ENCODE data around the gene KNDC1.

Gene KNDC1

DNA sequence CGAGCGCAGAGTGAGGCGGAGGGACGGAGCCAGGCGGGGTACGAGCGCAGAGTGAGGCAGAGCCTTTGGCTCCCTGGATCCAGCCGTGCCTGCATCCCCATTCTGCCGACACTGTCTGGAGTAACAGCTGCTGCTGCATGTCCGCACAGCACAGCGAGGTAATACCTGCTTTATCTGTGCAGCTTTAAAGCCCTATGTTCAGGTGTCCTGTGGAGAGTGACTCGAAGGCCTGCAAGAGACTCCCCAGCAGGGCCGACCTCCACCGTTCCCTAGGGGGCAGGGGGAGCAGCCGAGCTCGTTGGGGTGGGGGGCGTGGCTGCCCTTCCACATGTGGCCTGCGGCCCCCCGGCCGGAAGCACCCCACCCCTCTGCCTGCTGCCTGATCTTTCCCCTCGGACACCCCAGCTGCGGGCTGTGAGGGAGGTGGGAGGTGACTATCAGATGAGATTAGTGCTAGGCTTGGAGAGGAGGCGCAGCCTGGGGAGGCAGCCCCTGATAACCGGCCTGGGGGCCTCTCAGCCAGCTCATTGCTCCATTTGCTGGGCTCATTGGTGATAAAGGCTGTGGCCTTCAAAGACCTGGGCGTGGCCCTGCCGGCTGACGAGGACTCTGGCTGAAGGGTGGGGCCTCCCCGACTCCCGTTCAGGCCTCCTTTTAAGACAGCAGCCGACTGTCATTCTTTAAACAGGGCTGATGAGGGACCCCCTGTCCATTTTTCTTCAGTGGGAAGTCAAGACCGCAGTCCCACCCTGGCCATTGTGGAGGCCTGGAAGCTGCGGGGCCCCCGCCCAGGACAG, 85.6 kb downstream of the KNDC1 start:
- no peak overlapping the region for H3K9ac ChIP-seq (ENCODE audit: insufficient read length, low read depth)
- H3K36me3 ChIP-seq (ENCODE audit: insufficient read depth, insufficient read length, low read length) = no peaks in the 10 kb centered on the region
- H3K27me3 ChIP-seq (ENCODE audit: insufficient read depth, insufficient read length) = peaks cover 41% of the 10 kb centered on the region
- H3K9me3 ChIP-seq (ENCODE audit: insufficient read depth, low read length) = no peaks in the 10 kb centered on the region
- no peak overlapping the region for H3K4me3 ChIP-seq (ENCODE audit: insufficient read length, low read depth)
- TF ChIP-seq SUZ12 (IDR thresholded peaks at IDR 0.05; ENCODE audit: extremely low read depth, insufficient read depth, insufficient read length) (no peak), YY1 (IDR thresholded peaks at IDR 0.05; ENCODE audit: insufficient read depth, insufficient read length) (no peak), ZNF274 (IDR thresholded peaks at IDR 0.05; ENCODE audit: low read depth, low read length) (no peak)
- no peak for DNase-seq (ENCODE audit: low read depth, low spot score)
- peaks cover 5% of the 10 kb centered on the region for H3K4me1 ChIP-seq (ENCODE audit: insufficient read depth, insufficient read length)

DNA sequence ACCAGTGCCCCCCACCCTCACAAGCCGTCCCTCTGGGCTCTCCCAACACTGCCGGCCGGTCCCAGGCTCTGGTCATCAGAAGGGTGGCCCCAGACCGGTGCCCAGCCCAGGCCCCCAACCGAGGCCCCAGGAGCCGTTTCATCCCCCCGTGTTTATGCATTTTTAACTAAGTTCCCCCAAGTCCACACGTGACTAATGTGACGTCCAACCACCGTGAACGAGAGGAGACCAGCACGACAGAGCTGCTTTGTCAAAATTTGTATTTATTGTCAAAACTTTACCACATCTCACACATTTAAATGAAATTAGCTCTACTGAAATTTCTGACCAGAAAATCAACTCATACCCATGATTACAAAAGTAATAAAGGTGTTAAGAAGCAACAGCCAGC, 86.2 kb downstream of the KNDC1 start:
- H3K4me1 ChIP-seq (ENCODE audit: insufficient read depth, insufficient read length) = peaks cover 5% of the 10 kb centered on the region
- no peak for DNase-seq (ENCODE audit: low read depth, low spot score)
- peaks cover 37% of the 10 kb centered on the region for H3K27me3 ChIP-seq (ENCODE audit: insufficient read depth, insufficient read length)
- no peaks in the 10 kb centered on the region for H3K36me3 ChIP-seq (ENCODE audit: insufficient read depth, insufficient read length, low read length)
- H3K9me3 ChIP-seq (ENCODE audit: insufficient read depth, low read length) = no peaks in the 10 kb centered on the region
- H3K4me3 ChIP-seq (ENCODE audit: insufficient read length, low read depth) = no peak overlapping the region
- TF ChIP-seq YY1 (IDR thresholded peaks at IDR 0.05; ENCODE audit: insufficient read depth, insufficient read length) = no peak
- TF ChIP-seq ZNF274 (IDR thresholded peaks at IDR 0.05; ENCODE audit: low read depth, low read length) = no peak
- no peak for TF ChIP-seq SUZ12 (IDR thresholded peaks at IDR 0.05; ENCODE audit: extremely low read depth, insufficient read depth, insufficient read length)
- no peak overlapping the region for H3K9ac ChIP-seq (ENCODE audit: insufficient read length, low read depth)

DNA sequence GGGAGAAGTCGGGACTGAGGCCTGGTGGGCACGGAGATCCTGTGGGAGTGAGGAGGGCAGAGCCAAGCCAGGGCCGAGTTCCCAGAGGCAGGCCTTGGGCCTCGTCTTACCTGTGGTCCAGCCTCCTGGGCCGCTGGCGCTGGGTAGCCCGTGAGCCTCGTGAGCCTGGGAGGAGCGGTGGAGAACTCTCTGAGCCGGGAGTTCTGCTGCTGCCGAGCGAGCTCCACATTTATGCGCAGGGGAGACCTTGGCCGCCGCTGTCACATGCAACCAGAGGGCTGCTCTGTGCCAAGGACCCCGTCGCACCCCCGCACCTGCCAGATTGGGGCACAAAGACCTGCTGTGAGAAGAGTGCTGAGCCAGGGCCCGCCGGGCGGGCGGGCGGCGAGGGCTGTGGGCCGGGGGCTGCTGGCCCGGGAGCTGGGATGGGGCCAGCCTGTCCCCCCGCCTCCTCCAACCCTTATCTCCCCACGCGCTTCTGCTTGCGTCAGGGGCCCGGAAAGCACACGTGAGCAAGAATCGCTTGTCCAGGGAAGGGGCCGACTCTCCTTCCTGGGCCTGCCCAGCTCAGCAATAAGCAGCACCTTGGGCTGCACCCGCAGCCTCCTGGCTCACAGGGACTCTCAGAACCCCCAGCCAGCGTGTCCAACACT, 87.8 kb downstream of the KNDC1 start:
- Histone ChIP-seq H3K4me3 (ENCODE audit: insufficient read length, low read depth) (no peak overlapping the region), H3K4me1 (ENCODE audit: insufficient read depth, insufficient read length) (peaks cover 5% of the 10 kb centered on the region), H3K9ac (ENCODE audit: insufficient read length, low read depth) (no peak overlapping the region), H3K9me3 (ENCODE audit: insufficient read depth, low read length) (no peaks in the 10 kb centered on the region), H3K27me3 (ENCODE audit: insufficient read depth, insufficient read length) (peaks cover 21% of the 10 kb centered on the region), H3K36me3 (ENCODE audit: insufficient read depth, insufficient read length, low read length) (no peaks in the 10 kb centered on the region)
- DNase-seq (ENCODE audit: low read depth, low spot score) = no peak
- no peak for TF ChIP-seq YY1 (IDR thresholded peaks at IDR 0.05; ENCODE audit: insufficient read depth, insufficient read length)
- TF ChIP-seq ZNF274 (IDR thresholded peaks at IDR 0.05; ENCODE audit: low read depth, low read length) = no peak
- TF ChIP-seq SUZ12 (IDR thresholded peaks at IDR 0.05; ENCODE audit: extremely low read depth, insufficient read depth, insufficient read length) = no peak

DNA sequence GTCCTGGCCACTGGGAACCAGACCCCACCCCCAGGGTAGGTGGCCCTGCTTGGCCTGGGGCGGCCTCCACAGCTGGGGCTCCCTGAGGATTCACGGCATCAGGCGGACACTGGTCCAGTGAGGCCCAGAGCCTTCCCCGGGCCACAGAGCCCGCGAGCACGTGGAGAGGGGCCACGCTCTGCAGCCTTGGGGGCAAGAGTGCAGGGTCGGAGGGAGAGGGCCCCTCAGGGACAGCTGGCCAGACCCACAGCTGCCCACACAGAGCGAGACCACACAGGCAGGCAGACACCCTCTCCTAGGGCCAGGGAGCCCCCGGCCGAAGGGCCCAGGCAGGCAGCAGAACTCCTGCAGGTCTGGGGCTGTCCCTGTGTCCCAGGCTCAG, 88.3 kb downstream of the KNDC1 start:
- H3K9ac ChIP-seq (ENCODE audit: insufficient read length, low read depth) = no peak overlapping the region
- no peak overlapping the region for H3K4me3 ChIP-seq (ENCODE audit: insufficient read length, low read depth)
- H3K36me3 ChIP-seq (ENCODE audit: insufficient read depth, insufficient read length, low read length) = no peaks in the 10 kb centered on the region
- H3K4me1 ChIP-seq (ENCODE audit: insufficient read depth, insufficient read length) = peaks cover 5% of the 10 kb centered on the region
- no peak for DNase-seq (ENCODE audit: low read depth, low spot score)
- H3K9me3 ChIP-seq (ENCODE audit: insufficient read depth, low read length) = no peaks in the 10 kb centered on the region
- TF ChIP-seq ZNF274 (IDR thresholded peaks at IDR 0.05; ENCODE audit: low read depth, low read length) (no peak), YY1 (IDR thresholded peaks at IDR 0.05; ENCODE audit: insufficient read depth, insufficient read length) (no peak), SUZ12 (IDR thresholded peaks at IDR 0.05; ENCODE audit: extremely low read depth, insufficient read depth, insufficient read length) (no peak)
- peaks cover 16% of the 10 kb centered on the region for H3K27me3 ChIP-seq (ENCODE audit: insufficient read depth, insufficient read length)

DNA sequence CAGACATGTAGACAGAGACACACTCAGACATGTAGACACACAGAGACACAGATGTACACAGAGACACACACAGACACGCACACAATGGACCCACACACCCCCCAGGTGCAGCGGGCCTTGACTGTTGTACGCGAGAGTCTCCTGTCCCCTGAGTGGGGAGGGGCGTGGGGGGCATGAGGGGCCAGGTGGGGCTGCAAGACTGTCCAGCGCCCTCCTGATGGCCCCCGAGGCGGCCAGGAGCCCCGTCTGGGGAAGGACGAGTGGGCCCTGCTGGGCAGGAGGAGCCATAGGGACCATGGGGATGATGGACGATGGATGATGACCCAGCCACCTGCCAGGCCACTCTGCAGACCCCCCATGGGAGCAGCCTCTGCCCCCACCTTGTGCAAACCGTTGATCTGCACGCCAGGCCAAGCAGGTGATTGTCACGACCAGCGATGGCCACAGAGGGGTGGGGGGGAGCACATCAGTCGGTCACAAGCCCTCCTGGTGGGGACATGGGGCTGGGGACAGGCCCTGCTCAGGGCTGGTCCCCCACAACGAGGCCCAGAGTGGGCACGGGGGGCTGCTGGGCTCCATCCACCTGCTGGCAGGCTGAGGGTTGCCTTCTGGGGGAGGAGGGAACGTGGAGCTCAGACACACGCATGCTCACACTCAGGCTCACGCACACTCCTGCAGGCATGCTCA, 89.2 kb downstream of the KNDC1 start:
- Histone ChIP-seq H3K4me1 (ENCODE audit: insufficient read depth, insufficient read length) (peaks cover 5% of the 10 kb centered on the region), H3K36me3 (ENCODE audit: insufficient read depth, insufficient read length, low read length) (no peaks in the 10 kb centered on the region), H3K4me3 (ENCODE audit: insufficient read length, low read depth) (no peak overlapping the region), H3K27me3 (ENCODE audit: insufficient read depth, insufficient read length) (peaks cover 8% of the 10 kb centered on the region), H3K9me3 (ENCODE audit: insufficient read depth, low read length) (no peaks in the 10 kb centered on the region), H3K9ac (ENCODE audit: insufficient read length, low read depth) (no peak overlapping the region)
- DNase-seq (ENCODE audit: low read depth, low spot score) = no peak
- TF ChIP-seq SUZ12 (IDR thresholded peaks at IDR 0.05; ENCODE audit: extremely low read depth, insufficient read depth, insufficient read length) (no peak), YY1 (IDR thresholded peaks at IDR 0.05; ENCODE audit: insufficient read depth, insufficient read length) (no peak)

DNA sequence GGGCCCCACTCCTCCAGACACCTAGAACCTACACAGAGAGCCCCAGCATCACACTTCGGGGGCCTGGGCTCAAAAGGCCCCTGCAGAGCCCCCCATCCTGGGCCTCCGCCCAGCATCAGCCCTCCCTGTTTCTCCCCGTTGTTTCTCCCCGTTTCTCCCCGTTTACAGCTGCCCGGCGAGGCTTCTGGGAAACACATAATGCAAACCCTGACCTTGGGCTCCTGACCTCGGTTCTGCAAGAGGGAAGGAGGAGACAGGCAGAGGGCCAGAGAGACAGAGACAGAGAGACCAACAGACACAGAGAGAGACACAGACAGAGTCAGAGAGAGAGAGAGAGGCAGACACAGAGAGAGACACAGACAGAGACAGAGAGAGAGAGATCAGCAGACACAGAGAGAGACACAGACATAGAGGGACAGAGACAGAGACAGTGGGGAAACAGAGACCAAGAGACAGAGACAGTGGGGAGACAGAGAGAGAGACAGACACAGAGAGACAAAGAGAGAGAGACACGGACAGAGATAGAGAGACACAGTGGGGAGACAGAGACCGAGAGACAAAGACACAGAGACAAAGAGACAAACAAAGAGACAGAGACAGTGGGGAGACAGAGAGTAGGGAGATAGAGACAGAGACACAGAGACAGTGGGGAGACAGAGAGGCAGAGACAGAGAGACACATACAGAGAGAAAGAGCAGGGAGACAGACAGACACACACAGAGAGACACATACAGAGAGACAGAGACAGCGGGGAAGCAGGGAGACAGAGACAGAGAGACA, 90.1 kb downstream of the KNDC1 start:
- TF ChIP-seq ZNF274 (IDR thresholded peaks at IDR 0.05; ENCODE audit: low read depth, low read length) (no peak), YY1 (IDR thresholded peaks at IDR 0.05; ENCODE audit: insufficient read depth, insufficient read length) (no peak)

More for the DNA sequence above, 90.1 kb downstream of the KNDC1 start:
- no peak overlapping the region for H3K4me3 ChIP-seq (ENCODE audit: insufficient read length, low read depth)
- DNase-seq (ENCODE audit: low read depth, low spot score) = no peak
- H3K9ac ChIP-seq (ENCODE audit: insufficient read length, low read depth) = no peak overlapping the region
- H3K27me3 ChIP-seq (ENCODE audit: insufficient read depth, insufficient read length) = peaks cover 2% of the 10 kb centered on the region
- no peaks in the 10 kb centered on the region for H3K36me3 ChIP-seq (ENCODE audit: insufficient read depth, insufficient read length, low read length)
- H3K9me3 ChIP-seq (ENCODE audit: insufficient read depth, low read length) = no peaks in the 10 kb centered on the region
- H3K4me1 ChIP-seq (ENCODE audit: insufficient read depth, insufficient read length) = peaks cover 2% of the 10 kb centered on the region
